HS-5 (cell line): ENCODE data around the gene LMTK3.
"Not testable (repeated sequence)": the region's sequence is repeated elsewhere in the genome, so short reads cannot be mapped to it uniquely, and the experiment has no call there.

Source experiments
- DNase-seq: peaks from one replicate; pipeline ENCODE4 v3.0.0-alpha.2; 2012; ENCODE audit warnings: low read depth

Gene LMTK3

DNA sequence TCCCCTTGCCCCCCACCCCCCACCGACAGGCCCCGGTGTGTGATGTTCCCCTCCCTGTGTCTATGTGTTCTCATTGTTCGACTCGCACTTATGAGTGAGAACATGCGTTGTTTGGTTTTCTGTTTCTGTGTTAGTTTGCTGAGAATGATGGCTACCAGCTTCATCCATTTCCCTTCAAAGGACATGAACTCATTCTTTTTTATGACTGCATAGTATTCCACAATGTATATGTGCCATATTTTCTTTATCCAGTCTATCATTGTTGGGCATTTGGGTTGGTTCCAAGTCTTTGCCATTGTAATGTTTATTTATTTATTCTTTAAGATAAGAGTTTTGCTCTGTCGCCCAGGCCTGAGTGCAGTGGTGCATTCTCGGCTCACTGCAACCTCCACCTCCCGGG lies 26.4 kb upstream of the LMTK3 start:
- not testable (repeated sequence) for DNase-seq

DNA sequence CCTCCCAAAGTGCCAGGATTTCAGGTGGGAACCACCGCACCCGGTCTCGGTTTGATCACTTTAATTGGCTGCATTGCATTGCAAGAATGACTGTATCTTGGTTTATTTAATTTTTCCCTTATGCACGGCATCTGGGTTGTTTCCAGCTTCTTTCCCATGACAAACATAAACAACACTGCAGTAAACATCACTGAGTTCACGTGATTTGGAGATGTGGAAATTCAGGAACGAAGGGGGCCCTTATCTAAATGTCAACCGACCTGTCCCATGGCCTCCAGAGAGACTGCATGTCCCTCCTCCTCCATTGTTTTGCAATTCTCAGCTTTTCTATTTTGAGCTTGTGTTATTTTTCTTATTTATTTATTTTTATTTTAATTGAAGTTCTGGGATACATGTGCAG lies 25.9 kb upstream of the LMTK3 start:
- DNase-seq = no peak

DNA sequence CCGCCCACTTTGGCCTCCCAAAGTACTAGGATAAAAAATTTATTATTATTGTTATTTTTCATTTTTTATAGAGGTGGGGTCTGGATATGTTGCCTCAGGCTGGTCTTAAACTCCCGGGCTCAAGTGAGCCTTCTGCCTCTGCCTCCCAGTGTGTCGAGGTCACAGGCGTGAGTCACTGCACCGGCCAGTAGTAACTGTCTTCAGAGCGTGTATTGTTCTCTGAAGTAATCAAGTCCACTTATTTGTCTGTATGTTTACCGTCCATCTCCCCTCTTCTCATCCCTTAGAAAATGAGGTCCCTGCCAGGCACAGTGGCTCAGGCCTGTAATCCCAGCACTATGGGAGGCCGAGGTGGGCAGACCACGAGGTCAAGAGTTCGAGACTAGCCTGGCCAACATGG lies 22.1 kb upstream of the LMTK3 start:
- DNase-seq = no peak

DNA sequence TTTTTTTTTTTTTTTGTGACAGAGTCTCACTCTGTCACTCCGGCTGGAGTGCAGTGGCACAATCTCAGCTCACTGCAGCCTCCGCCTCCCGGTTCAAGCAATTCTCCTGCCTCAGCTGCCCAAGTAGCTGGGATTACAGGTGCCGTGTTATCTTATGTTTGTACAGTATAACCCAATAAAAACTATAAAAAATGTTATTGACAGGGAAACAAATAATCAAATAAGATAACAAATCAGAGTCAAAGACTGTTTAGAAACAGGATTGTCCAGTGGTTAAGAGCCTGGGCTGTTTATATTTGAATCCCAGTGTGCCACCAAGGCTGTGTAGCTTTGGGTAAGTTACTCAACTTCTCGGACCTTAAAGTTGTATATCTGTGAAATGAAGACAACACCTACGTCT lies 19.1 kb upstream of the LMTK3 start:
- DNase-seq = no peak

DNA sequence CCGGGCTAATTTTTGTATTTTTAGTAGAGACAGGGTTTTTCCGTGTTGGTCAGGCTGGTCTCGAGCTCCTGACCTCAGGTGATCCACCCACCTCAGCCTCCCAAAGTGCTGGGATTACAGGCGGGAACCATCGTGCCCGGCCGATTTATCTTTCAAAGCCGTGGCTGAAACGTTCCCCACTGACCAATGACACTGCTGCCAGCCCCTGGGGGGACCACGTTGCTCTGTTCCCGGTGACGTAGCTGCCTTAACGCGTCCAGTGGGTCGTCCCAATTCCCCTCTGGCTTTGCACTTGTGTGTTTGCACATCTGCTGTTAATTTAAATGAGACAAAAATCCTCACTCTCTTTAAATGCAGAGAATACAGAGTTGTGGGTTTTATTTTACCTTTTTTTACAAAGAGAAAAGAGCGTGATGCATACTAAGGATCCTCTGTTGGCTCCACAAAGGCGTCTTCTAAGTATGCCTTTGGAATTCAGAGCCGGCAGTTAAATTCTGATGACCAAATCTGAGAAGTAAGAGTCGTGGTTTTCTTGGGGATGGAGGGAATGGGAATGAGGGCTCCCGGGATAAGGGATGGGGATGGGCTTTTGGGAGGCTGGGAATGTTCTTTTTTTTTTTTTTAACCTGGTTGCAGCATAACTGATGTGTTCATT lies 18.6 kb upstream of the LMTK3 start:
- DNase-seq = no peak

DNA sequence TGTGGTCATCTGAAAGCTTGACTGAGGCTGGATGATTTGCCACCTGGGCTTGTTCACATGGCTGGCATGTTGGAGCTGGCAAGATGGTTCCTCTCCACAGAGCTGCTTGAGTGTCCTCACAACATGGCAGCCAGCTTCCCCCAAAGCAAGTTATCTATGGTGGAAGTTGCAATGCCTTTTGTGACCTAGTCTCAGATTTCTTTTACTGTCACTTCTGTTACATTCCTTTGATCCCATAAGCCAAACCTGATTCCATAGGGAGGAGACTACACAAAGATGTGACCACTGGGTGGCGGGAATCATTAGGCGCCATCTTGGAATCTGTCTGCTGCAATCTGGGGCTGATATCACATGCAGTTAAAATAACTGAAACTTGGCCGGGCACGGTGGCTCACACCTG lies 17.5 kb upstream of the LMTK3 start:
- no peak for DNase-seq

DNA sequence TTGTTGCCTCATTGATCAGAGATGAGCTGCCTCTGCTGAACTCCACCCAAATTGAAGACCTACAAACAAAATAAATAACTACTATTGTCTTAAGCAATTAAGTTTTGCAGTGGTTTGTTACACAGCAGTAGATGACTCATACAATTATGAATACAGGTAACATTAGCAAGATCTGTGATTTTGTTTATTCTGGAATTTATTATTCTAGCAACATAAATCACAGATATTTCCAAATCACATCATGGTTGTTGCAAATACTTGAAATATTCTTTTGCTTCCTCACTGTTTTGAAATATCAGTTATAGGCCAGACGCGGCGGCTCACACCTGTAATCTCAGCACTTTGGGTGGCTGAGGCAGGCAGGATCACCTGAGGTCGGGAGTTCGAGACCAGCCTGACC lies 13.1 kb upstream of the LMTK3 start:
- no peak for DNase-seq

DNA sequence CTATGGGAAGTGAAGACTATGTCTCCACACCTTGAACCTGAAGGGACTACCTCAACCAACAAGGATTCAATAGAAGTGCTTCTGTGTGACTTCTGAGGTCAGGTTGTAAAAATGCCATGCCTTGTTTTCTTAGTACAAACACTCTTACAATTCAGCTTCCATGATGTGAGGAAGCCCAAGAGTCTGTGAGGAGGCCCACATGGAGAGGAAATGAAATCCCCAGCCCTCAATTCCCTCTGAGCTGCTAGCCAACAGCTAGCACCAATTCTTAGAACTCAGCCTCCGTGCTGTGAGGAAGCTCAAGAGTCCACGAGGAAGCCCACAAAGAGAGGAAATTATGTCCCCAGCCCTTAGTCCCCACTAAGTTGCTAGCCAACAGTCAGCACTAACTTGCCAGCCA lies 12.6 kb upstream of the LMTK3 start:
- DNase-seq = no peak

DNA sequence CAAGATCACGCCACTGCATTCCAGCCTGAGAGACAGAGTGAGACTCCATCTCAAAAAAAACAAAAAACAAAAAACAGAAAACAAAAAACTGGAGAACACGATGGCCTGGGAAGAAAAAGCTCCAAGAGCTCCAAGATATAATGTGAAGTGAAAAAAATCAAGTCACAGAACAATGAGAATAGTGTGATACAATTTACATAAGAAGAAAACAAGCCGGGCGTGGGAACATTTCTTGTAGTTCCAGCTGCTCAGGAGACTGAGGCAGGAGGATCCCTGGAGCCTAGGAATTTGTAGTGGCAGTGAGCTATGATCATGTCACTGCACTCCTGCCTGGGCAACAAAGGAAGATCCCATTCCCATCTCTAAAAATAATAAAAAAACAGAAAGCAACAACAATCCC lies 8.5 kb upstream of the LMTK3 start:
- no peak for DNase-seq

DNA sequence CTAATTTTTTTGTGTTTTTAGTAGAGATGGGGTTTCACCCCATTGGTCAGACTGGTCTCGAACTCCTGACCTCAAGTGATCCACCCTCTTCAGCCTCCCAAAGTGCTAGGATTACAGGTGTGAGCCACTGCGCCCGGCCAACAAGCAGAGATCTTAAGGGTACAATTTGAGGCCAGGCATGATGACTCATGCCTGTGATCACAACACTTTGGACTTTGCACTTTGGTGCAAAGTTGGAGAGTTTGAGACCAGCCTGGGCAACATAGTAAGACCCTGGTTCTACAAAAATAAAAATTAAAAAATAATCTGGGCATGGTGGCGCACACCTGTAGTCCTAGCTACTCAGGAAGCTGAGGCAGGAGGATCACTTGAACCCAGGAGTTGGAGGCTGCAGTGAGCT lies 7.8 kb upstream of the LMTK3 start:
- DNase-seq = not testable (repeated sequence)

DNA sequence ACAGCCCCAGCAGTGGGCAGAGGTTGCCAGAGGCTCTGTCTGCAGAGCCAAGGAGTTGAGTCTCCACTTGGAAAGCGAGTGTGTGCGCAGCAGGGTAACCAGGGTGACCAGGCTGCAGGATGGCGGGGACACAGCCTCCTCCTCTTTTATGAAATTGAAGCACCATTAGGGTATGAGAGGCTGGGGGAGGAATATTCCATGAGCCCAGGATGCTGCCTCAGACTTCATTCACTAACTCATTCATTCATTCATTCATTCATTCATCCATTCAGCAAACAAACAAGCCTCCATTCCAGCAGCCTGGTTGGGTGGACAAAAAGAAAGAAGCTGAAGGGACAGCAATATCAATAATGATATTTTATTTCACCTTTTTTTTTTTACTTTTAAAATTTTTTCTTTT lies 6.6 kb upstream of the LMTK3 start:
- no peak for DNase-seq

DNA sequence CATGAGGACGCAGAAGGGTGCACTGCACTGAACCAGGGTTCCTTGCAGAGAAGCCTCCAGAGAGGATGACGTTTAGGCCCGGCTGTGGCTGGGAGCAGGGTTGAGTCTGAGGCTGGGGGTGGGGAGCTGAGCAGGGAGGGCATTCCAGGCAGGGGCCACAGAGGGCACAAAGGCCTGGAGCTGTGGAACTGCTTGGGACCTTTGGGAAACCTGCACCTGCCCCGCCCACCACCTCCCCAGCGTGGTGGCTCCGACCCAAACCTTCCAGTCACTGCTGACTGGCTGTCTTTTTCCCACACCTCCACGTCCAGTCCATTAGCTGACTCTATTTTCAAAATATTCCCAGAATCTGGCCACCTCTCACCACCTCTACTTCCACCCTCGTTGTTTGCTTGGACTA lies 4.9 kb upstream of the LMTK3 start:
- no peak for DNase-seq

DNA sequence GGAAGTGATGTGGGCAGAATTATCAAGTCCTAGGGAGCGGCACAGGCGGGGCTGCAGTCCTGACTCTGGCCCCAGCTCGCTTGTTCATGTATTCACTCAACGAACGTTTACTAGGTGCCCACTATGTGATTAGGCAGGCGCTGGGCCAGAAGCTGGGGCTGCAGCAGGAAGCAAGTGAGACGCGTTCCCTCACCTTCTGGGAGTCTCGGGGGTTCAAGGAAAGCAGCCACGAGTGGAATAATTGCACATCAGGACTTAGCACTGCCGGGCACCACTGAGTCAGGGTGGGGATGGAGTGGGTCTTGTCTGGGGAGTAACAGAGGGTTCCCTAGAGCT lies 2.5 kb upstream of the LMTK3 start:
- DNase-seq = no peak

DNA sequence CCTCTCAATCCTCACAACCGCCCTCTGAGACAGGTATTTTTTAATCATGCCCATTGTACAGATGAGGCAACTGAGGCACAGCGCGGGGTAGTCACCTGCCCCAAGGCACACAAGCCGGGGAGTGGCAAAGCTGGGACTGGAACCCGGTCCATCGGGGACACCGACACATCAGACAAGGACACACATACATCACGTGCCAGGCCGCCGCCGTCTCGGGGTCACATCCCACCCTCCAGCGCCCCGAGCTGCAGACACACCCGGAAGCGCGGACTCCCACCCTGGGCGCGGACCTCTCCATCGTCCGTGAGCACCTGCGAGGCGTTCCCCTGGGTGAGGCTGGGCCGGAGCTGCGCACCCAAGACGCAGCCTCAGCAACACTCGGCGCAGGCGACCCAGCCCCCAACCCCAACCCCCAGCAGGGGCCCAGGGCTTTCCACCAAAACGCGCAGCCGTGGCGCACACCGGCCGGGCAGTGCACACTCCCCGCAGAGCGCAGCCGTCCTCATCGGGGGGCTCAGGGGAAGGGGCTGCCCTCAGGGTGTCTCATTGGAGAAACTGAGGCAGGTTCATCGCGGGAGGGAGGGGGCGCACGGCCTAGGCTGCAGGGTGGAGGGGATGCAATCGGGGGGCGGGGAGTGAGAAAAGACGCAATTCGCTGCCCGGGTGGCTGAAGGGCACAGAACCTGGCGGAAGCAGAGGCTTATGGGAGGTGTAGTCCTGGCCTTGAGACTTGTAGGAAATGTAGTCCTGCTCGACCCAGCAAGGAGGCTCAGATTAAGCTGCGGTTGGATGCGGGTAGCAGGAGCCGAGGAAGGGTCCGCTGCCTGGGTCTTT lies 1.9 kb upstream of the LMTK3 start:
- DNase-seq = no peak

DNA sequence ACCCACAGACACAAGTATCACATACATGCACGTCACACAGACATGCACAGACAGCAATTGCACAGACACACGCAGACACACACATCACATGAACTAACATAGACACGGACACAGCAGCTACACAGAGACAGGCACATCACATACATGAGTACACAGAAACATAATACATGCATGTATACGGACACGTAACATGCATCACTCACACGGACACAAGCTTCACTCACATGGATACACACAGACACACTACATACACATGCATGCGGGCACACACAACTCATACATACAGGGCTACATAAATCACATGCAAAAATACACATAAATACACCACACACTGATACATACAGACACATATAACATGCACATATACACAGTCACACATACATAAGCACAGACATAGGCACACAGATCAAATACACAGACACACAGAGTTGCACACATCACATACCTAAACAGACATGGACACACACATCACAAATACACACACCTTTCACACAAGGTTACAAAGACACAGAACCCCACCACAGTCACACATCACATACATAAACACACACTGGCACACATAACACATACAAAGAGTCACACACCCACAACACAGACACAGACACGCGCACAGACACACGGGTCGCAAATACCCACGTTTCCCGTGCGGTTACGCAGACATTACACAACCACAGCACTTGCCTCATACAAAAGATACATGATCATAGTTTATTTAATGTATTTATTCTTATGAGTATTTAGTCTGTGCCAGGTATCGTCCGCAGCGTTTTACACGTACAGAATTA lies 1.1 kb upstream of the LMTK3 start:
- DNase-seq = no peak

DNA sequence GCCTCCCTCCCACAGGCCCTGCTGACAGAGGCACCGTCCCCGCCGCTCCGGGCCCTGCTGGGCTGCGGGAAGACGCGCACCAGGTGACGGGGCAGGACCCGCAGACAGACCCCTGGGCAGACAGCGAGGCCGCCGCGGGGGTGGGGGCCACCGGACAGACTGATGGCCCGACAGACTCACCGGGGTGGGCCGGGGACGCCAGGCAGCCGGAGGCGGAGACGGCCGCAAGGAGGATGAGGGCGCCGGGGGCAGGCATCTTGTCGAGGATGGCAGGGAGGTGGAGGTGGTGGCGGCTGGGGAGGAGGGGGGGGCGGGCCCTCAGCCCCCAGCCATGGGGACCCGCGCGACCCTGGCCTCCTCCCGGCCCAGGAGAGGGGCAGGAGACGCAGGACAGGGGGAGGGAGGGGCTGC lies 309 bp downstream of the LMTK3 start:
- DNase-seq = no peak

DNA sequence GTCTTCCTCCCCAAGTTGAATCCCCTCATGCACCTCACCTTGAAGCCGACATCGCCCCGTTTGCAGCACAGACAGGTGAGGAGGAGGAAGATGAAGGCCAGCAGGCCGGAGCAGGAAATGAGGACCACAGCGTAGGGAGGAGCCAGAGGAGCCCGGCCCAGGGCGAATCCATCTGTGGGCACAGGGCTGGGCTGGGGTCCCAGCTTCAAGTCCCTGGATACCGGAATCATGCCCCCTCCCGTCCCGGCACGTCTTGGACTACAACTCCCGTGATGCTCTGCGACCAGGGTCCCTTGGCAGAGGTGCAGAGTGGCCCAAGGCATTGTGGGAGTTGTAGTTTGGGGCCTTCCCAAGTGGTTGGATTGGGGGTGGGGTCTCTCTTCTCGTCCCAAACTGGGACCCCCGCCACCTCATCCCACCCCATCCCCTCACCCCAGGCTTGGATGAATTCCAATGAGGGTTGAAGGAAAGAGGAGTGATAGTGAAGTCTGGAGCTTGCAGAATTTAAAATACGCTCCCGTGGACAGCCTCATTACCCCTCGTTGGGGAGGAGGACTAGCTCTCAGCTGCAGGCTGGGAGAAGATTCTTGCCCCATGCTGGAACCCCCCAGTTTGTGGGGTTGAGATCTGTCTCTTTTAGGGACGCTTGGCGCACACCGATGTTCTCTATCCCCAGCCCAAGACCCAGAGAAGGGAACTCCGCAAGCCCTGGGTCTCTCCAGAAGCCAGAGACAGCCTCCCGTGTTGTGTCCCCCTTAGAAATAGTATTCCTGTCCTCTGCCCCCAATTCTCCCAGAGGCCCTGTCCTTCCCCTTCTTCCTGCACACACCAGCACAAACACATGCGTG lies 990 bp downstream of the LMTK3 start:
- DNase-seq = no peak

DNA sequence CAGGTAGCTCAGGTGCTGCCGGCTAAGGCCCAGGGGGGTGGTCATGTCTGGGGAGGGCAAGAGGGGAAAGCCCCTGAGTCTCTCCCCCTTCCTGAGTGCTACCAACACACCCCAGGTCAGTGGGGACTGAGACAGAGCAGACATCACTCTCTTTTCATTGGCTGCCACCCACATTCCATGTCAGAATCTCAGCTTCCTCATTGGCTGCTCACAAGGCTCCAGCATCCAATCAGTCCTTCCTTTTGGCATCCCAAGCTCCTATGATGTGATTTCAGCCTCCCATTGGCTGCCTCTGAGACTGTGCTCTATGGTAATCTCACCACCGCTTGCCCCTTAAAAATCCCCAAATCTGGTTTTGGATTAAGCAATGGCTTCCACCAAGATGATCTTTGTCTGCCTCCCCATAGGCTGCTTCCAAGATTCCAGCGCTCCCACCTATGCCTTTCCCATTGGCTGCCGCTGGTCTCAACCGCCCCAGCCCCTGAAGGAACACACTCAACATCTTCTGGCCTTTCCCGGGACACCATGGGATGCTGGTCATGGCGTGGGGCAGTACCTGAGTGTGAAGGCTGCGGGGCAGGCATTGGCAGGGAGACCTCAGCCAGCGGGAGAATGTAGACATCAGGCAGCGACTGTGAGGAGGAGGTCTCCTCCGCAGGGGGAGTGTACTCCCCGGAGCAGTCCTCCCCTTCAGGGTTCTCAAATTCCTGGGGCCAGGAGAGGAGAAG lies 2.0 kb downstream of the LMTK3 start:
- DNase-seq = no peak

DNA sequence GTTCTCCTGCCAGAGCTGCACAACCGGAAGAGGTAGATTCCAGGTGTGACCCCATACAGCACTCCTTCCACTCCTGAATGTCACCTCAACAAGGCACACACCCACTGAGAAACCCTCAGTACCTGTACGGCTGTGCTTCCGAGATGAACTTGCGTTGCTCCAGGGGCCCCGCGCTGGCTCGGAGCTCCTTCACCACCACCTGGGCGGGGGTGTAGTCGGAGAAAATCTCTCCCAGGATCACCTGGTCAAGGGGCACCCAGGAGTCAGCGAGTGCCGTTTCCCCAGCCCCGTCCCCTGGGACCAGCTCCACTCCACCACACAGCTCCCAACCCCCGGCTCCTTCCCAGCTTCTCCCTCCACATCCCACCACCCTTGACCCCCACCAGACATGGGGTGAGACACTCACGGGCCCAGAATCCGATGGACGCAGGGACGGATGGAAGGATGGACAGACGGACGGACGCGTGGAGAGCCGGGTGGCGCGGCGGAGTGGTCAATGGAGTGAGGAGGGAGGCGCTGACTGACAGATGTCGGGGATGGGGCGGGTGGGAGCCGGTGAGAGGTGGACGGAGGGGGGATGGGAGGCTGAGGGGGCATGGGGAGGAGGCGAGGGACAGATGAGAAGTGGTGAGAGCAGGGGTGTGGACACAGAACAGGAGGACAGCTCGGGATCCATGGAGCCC lies 2.8 kb downstream of the LMTK3 start:
- DNase-seq = no peak

DNA sequence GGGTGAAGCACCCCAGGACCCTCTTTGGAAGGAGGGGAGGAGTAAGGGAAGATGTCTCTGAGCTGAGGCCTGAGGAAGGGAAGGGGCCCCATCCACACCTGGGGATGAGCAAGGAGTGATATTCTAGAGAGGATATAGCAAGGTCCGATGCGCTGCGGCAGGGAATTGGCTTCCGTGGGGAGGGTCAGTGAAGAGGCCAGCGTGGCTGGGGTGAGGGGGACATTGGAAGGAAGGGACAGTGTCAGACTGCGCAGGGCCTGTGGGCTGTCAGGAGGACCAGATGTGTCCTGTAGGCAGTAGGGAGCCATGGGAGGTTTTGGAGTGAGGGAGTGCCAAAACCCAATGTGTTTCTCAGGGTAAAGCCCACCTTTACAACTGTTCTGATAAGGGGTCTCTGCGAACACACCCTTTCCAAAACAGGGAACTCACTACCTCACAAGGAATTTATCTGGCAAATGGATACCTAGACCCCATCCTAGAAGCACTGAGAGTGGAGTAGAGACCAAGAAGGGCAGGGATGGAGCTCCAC lies 3.7 kb downstream of the LMTK3 start:
- DNase-seq = no peak
